ENCODE results near the gene ARHGAP26. TPM values are rescaled to one million over a fixed set of nuclear protein-coding genes. Genes with fewer than 3 reads are reported as not detected.

Gene ARHGAP26
- total RNA-seq, 4 donors from 2014 or later, result 12.4 to 49.5 (median 31.8) TPM

DNA sequence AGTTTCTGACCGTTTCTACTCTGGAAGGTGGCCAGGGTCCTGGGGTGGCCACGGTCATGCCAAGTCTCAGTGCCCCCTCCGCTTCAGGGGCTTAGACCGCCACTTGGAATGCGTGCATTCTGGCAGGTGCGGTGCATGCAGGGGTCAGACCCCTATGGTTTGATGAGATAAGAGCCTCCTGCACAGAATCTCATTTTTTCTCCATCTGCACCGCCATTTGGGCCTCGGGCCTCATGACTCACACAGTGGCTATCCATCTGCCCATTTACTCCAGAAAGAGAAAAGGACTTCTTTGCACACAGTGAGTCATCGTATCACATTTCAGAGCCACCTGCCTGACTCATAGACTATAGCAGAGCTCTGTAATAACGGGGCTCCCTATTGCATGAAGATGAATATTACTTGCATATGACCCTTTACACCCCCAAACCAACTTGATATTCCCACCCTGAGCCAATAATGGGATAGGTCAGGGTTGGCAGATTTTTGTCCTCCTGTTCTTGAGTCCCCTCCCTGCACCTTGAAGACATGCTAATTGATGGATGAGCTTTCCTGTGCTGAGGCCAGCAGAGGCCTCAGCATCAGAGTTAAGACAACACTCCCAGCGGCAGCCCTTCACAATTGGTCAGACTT, 475.9 kb downstream of the ARHGAP26 start:
- Histone ChIP-seq H3K4me3 (no peak overlapping the region), H3K36me3 (no peaks in the 10 kb centered on the region), H3K27me3 (no peaks in the 10 kb centered on the region), H3K9me3 (no peaks in the 10 kb centered on the region), H3K27ac (no peak overlapping the region), H3K4me1 (no peaks in the 10 kb centered on the region)
- TF ChIP-seq POLR2A (IDR thresholded peaks at IDR 0.05), result no peak
- TF ChIP-seq, protein P1, sequence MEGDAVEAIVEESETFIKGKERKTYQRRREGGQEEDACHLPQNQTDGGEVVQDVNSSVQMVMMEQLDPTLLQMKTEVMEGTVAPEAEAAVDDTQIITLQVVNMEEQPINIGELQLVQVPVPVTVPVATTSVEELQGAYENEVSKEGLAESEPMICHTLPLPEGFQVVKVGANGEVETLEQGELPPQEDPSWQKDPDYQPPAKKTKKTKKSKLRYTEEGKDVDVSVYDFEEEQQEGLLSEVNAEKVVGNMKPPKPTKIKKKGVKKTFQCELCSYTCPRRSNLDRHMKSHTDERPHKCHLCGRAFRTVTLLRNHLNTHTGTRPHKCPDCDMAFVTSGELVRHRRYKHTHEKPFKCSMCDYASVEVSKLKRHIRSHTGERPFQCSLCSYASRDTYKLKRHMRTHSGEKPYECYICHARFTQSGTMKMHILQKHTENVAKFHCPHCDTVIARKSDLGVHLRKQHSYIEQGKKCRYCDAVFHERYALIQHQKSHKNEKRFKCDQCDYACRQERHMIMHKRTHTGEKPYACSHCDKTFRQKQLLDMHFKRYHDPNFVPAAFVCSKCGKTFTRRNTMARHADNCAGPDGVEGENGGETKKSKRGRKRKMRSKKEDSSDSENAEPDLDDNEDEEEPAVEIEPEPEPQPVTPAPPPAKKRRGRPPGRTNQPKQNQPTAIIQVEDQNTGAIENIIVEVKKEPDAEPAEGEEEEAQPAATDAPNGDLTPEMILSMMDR (IDR thresholded peaks at IDR 0.05), result no peak
- intact Hi-C loops (cut with DNase I; ENCODE audit: low total_unique reads), result no loop called here
- DNase-seq, result no peak

DNA sequence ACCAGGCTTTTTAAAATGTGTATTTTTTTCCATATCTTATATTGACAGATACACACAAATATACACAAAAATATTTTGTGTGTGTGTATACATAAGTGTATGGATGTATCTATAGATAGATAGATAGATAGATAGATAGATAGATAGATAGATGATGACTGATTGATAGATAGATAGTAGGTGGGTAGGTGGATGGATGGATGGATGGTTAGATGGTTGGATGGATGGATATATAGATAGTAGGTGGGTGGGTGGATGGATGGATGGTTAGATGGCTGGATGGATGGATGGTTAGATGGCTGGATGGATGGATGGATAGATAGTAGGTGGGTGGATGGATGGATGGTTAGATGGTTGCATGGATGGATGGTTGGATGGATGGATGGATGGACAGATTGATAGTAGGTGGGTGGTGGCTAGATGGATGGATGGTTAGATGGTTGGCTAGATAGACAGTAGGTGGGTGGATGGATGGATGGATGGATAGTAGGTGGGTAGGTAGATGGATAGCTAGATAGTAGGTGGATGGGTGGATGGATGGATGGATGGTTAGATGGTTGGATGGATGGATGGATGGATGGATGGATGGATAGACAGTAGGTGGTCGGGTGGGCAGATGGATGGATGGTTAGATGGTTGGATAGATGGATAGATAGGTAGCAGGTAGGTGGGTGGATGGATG, 477.1 kb downstream of the ARHGAP26 start:
- H3K36me3 ChIP-seq, result no peaks in the 10 kb centered on the region
- H3K4me1 ChIP-seq, result no peaks in the 10 kb centered on the region
- H3K4me3 ChIP-seq, result no peak overlapping the region
- TF ChIP-seq, protein P1 (IDR thresholded peaks at IDR 0.05), result no peak
- no peak for TF ChIP-seq POLR2A (IDR thresholded peaks at IDR 0.05)
- no peaks in the 10 kb centered on the region for H3K9me3 ChIP-seq
- intact Hi-C loops (cut with DNase I; ENCODE audit: low total_unique reads), result no loop called here
- DNase-seq, result no peak
- no peaks in the 10 kb centered on the region for H3K27me3 ChIP-seq
- no peak overlapping the region for H3K27ac ChIP-seq

DNA sequence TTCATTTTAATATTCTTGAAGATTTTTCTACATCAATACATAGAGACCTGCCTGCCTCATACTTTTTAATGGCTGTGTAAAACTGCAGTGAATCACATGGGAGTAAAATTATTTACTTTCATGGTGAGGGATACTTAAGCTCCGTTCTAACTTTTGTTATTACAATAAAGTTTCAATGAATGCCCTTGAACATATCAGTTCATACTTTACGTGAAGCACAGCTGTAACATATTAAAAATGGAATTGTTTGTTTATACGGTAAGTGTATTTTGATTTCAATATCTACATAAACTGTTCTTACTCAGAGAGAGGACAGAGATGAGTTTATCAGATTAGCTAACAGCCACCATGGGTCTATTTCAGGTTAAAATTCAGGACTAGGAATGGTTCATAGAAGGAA, 478.2 kb downstream of the ARHGAP26 start:
- Histone ChIP-seq H3K27me3 (no peaks in the 10 kb centered on the region), H3K4me3 (no peak overlapping the region), H3K9me3 (no peaks in the 10 kb centered on the region), H3K36me3 (no peaks in the 10 kb centered on the region), H3K27ac (no peak overlapping the region), H3K4me1 (no peaks in the 10 kb centered on the region)
- intact Hi-C loops (cut with DNase I; ENCODE audit: low total_unique reads), result no loop called here
- TF ChIP-seq, protein P1 (IDR thresholded peaks at IDR 0.05), result no peak
- TF ChIP-seq POLR2A (IDR thresholded peaks at IDR 0.05), result no peak
- no peak for DNase-seq

DNA sequence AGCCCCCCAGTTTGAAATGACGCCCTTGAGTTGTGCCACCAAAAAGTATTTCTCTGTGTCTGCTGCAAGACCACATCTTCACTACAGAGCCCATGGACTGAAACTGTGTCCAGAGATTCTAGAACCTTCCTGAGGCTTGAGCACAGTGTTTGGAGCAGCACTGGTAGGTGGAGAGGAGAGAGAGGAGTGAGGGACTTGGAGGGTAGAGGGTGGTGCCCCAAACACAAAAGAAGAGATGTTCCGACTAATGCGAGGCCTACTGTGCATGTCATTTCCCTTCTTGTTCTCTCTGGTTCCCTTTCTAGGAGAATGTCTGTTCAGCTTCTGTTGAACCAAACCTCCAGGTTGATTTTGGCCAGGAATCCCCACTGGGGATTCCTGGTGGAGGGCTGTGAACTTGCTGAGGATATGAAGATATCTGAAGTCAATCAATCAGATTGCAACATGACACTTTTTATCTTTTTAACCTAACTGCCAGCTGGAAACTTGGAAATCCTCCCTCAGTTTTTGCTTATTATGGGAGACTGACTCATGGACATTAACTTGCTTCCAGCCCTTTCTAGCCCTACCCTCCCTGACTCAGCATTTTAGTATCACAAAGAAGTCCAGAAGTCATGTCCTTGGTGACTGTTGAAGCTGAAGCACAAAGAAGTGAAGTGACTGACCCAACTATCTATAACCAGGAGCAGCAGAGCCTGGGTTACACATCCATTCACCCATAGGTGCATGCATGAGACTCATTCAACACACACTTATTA, 478.8 kb downstream of the ARHGAP26 start:
- no peak for DNase-seq
- no peaks in the 10 kb centered on the region for H3K36me3 ChIP-seq
- no peaks in the 10 kb centered on the region for H3K9me3 ChIP-seq
- TF ChIP-seq, protein P1 (IDR thresholded peaks at IDR 0.05), result no peak
- TF ChIP-seq POLR2A (IDR thresholded peaks at IDR 0.05), result no peak
- no peak overlapping the region for H3K27ac ChIP-seq
- intact Hi-C loops (cut with DNase I; ENCODE audit: low total_unique reads), result no loop called here
- no peaks in the 10 kb centered on the region for H3K4me1 ChIP-seq
- no peak overlapping the region for H3K4me3 ChIP-seq
- no peaks in the 10 kb centered on the region for H3K27me3 ChIP-seq

DNA sequence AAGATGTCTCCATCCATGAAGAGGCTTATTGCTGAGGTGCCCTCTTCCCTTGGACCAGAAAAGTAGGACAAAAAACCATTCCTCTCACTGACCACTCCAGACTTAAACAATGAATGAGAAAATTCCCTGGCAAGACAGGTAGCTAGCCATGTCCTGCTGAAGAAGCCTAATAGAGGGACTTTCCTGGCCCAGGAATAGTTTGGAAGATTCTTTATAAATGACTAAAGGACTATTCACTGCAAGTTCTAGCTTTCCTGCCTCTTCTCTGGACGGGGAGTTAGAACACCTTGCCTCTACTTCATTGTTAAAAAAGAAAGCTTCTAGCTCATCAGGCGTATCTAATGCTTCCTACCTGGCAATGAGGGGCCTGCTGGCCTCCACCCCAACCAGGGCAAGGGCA, 479.7 kb downstream of the ARHGAP26 start:
- H3K27ac ChIP-seq, result no peak overlapping the region
- intact Hi-C loops (cut with DNase I; ENCODE audit: low total_unique reads), result no loop called here
- no peaks in the 10 kb centered on the region for H3K4me1 ChIP-seq
- H3K9me3 ChIP-seq, result no peaks in the 10 kb centered on the region
- H3K4me3 ChIP-seq, result no peak overlapping the region
- TF ChIP-seq POLR2A (IDR thresholded peaks at IDR 0.05), result no peak
- TF ChIP-seq, protein P1 (IDR thresholded peaks at IDR 0.05), result no peak
- no peaks in the 10 kb centered on the region for H3K36me3 ChIP-seq
- no peaks in the 10 kb centered on the region for H3K27me3 ChIP-seq
- DNase-seq, result no peak
